Bronchial epithelial cell (primary cell): ENCODE measurements around the gene RNF220. TPM values are rescaled to one million over a fixed set of nuclear protein-coding genes. Genes with fewer than 3 reads are reported as not detected.

Source experiments
- DNase-seq: peaks from one replicate; pipeline ENCODE4 v3.0.0-alpha.2; 2010; ENCODE audit warnings: low read depth
- FAIRE-seq: peaks from 2 replicates; lab custom pipeline; 2011; peaks lifted over from hg19 to GRCh38; lab: Jason Lieb, UNC
- H3K27me3 ChIP-seq: 2 replicates; pipeline ENCODE4 v1.5.1; 2011; ENCODE audit warnings: low read length; ENCODE audit not compliant: control insufficient read depth, insufficient read depth
- H3K36me3 ChIP-seq: 2 replicates; pipeline ENCODE4 v1.5.1; 2011; ENCODE audit warnings: low read length; ENCODE audit not compliant: control insufficient read depth, insufficient read depth
- H3K4me3 ChIP-seq: 2 replicates; pipeline ENCODE4 v1.5.1; 2011; ENCODE audit warnings: mild to moderate bottlenecking, low read depth, low read length, control low read depth
- total RNA-seq: library from RNA; depleted of rRNA; stranded (reverse); fragments of >200 nt; gene quantifications from 2 replicates; pipeline ENCODE4 v1.2.1, GENCODE V29; 2014
- TF ChIP-seq, protein P1 (sequence below): IDR thresholded peaks from 2 replicates; pipeline ENCODE4 v1.5.1; 2011; ENCODE audit warnings: mild to moderate bottlenecking, moderate library complexity, low read length, control low read depth, inconsistent platforms; ENCODE audit not compliant: insufficient read depth, severe bottlenecking

RNF220 gene
- total RNA-seq, 1 donor from 2014 or later: 94.5 TPM

DNA sequence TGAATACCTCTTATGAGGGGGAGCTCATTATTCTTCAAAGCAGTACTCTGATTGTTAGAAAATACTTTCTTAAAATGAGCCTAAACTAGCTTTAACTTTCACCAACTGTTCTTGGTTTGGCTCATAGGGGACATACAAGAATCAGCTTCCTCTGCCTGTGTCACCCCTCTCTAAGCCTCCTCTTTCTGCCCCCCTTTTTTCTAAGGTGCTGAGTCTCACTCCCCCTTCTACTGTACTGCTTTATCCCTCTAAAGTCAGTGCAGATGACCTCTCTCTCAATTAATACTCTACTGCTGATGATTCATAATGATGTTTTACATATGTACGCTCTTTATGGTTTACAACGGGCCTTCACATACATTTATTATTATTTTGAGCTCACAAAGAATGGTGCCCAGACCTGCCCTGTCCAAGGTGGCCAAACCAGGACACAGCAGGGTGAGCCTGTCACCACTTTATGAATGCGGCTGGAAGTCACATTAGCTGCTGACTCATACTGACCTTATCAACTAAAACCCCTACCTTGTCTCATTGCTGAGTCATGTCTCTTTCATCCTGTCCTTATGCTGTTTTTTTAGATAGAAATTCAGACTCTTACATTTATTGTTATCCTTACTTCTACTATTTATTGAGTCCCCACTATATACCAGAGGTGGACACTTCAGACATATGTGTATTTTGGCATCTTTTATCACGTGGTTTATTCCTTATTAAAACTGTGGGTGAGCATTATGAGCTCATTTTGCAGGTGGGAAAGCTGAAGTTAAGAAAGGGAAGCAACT lies 126.9 kb downstream of the RNF220 start:
- Histone ChIP-seq H3K36me3 (no peaks in the 10 kb centered on the region), H3K27me3 (no peaks in the 10 kb centered on the region), H3K4me3 (no peak overlapping the region)
- TF ChIP-seq, protein P1, sequence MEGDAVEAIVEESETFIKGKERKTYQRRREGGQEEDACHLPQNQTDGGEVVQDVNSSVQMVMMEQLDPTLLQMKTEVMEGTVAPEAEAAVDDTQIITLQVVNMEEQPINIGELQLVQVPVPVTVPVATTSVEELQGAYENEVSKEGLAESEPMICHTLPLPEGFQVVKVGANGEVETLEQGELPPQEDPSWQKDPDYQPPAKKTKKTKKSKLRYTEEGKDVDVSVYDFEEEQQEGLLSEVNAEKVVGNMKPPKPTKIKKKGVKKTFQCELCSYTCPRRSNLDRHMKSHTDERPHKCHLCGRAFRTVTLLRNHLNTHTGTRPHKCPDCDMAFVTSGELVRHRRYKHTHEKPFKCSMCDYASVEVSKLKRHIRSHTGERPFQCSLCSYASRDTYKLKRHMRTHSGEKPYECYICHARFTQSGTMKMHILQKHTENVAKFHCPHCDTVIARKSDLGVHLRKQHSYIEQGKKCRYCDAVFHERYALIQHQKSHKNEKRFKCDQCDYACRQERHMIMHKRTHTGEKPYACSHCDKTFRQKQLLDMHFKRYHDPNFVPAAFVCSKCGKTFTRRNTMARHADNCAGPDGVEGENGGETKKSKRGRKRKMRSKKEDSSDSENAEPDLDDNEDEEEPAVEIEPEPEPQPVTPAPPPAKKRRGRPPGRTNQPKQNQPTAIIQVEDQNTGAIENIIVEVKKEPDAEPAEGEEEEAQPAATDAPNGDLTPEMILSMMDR: no peak
- DNase-seq: peak; percentile 87
- no peak for FAIRE-seq

- no peak for DNase-seq
- H3K36me3 ChIP-seq: no peaks in the 10 kb centered on the region
- no peaks in the 10 kb centered on the region for H3K27me3 ChIP-seq
- TF ChIP-seq, protein P1: no peak
- no peak overlapping the region for H3K4me3 ChIP-seq
- no peak for FAIRE-seq
Observed at GRCh38 chr1:44532567-44532944, 127.5 kb downstream of the RNF220 start.

DNA sequence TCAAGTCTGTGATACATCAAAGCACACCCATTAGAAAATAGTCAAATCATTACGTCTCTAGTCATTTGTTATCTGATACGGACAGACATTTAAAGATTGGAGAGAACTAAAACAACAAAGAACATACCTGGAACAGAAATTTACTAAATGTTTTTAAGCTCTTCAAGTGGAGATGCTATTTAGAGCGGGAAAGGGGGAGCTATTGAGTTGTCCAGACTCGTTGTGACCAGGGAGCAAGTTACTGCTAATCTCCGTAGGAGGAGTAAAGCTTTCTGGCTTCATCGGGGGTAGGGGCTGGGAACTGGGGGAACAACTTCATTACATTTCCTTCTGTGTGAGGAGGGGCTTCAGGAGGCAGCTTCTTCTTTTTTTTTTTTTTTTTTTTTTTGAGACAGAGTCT lies 129.7 kb downstream of the RNF220 start:
- H3K4me3 ChIP-seq: no peak overlapping the region
- FAIRE-seq (no peak), DNase-seq (no peak)
- no peaks in the 10 kb centered on the region for H3K36me3 ChIP-seq
- TF ChIP-seq, protein P1: no peak
- no peaks in the 10 kb centered on the region for H3K27me3 ChIP-seq

DNA sequence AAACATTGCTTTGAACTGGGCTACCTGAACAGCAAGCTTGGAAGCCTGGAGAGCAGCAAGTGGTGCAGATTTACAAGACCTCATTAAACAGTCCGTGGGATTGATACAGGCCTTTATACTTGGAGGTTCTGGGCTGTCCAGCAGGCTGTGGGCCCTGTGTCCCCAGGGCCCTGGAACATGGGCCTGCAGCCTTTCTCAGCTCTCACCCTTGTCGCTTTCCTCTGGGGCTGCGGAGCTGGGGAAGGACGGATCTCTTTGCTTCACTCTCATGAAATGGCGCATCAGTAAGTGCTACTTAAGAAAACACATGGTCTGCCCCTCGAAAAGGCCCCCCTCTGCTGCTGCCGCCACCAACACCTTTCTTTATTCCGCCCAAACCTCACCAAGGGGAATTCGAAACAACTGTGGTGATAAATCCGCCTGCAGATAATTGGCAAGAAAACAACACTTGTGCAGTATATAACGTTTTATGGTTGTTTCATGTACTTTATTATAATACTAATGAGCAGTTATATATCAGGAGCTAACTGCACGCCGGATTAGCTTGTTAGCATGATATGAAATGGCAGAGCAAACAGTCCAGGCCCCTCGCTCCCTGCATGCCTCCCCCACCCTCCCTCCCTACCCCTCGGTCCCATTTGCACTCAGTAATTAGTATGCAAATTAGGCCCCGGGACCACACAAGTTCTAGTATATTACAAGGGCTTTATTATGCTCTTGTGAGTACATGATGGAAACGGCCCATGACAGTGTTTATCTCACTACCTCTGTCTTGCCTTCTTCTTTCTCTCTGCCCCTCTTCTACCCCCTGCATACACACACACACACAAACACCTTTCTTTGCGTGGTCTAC lies 131.5 kb downstream of the RNF220 start:
- FAIRE-seq (no peak), DNase-seq (no peak)
- no peaks in the 10 kb centered on the region for H3K27me3 ChIP-seq
- no peak overlapping the region for H3K4me3 ChIP-seq
- TF ChIP-seq, protein P1: no peak
- no peaks in the 10 kb centered on the region for H3K36me3 ChIP-seq

- TF ChIP-seq, protein P1: no peak
- Histone ChIP-seq H3K36me3 (no peaks in the 10 kb centered on the region), H3K4me3 (no peak overlapping the region), H3K27me3 (no peaks in the 10 kb centered on the region)
- FAIRE-seq (no peak), DNase-seq (no peak)
Observed at GRCh38 chr1:44537538-44537937, 132.5 kb downstream of the RNF220 start.
